Loucy (cell line): ENCODE results near the gene C17orf107.

ENCODE experiments used
- H2AFZ ChIP-seq: fragments of 200-600 bp; sonication (generic); 2 replicates; pipeline ENCODE4 v1.6.0; 2016; ENCODE audit warnings: antibody characterized with exemption, mild to moderate bottlenecking, low read length, moderate library complexity
- H3F3A ChIP-seq: fragments of 200-600 bp; 2 replicates; pipeline ENCODE4 v1.6.0; 2016; ENCODE audit warnings: antibody characterized with exemption, low read depth, mild to moderate bottlenecking
- H3K27me3 ChIP-seq: fragments of 200-600 bp; sonication (generic); 2 replicates; pipeline ENCODE4 v1.6.1; 2014; ENCODE audit warnings: low read length, mild to moderate bottlenecking; ENCODE audit not compliant: insufficient read depth, poor library complexity, severe bottlenecking
- H3K36me3 ChIP-seq: fragments of 200-600 bp; sonication (generic); 2 replicates; pipeline ENCODE4 v1.6.1; 2016; ENCODE audit warnings: low read length; ENCODE audit not compliant: insufficient read depth
- H3K4me1 ChIP-seq: fragments of 200-600 bp; sonication (generic); 2 replicates; pipeline ENCODE4 v1.5.1; 2014; ENCODE audit warnings: low read length, mild to moderate bottlenecking; ENCODE audit not compliant: insufficient read depth, poor library complexity, severe bottlenecking
- H3K4me2 ChIP-seq: fragments of 200-600 bp; sonication (generic); 2 replicates; pipeline ENCODE4 v1.6.0; 2014; ENCODE audit warnings: antibody characterized with exemption, low read length, low read depth, mild to moderate bottlenecking; ENCODE audit not compliant: poor library complexity, severe bottlenecking
- H3K4me3 ChIP-seq: fragments of 200-600 bp; sonication (generic); 2 replicates; pipeline ENCODE4 v1.5.1; 2014; ENCODE audit warnings: low read length, mild to moderate bottlenecking, mixed read lengths; ENCODE audit not compliant: poor library complexity, severe bottlenecking
- H3K79me2 ChIP-seq: fragments of 200-600 bp; sonication (generic); 2 replicates; pipeline ENCODE4 v1.6.1; 2014; ENCODE audit warnings: low read length; ENCODE audit not compliant: insufficient read depth
- H3K9ac ChIP-seq: fragments of 200-600 bp; sonication (generic); 2 replicates; pipeline ENCODE4 v1.6.0; 2014; ENCODE audit warnings: mild to moderate bottlenecking, low read depth, low read length, moderate library complexity; ENCODE audit not compliant: poor library complexity, severe bottlenecking
- H3K9me2 ChIP-seq: fragments of 200-600 bp; sonication (generic); replicated peaks from 2 replicates; pipeline ENCODE4 v1.6.1; 2016; ENCODE audit warnings: low read depth, low read length, mixed read lengths
- H3K9me3 ChIP-seq: fragments of 200-600 bp; sonication (generic); 2 replicates; pipeline ENCODE4 v1.6.1; 2014; ENCODE audit warnings: mild to moderate bottlenecking, antibody characterized with exemption, low read length, low read depth; ENCODE audit not compliant: insufficient read depth
- H4K20me1 ChIP-seq: fragments of 200-600 bp; sonication (generic); 2 replicates; pipeline ENCODE4 v1.6.0; 2014; ENCODE audit warnings: antibody characterized with exemption, low read length, mild to moderate bottlenecking; ENCODE audit not compliant: insufficient read depth, poor library complexity, severe bottlenecking
- CTCF ChIP-seq: fragments of 200-600 bp; sonication (generic); conservative IDR thresholded peaks from 2 replicates; pipeline ENCODE4 v1.5.1; 2014; ENCODE audit warnings: mild to moderate bottlenecking, antibody characterized with exemption, low read length
- EZH2phosphoT487 ChIP-seq: fragments of 200-600 bp; IDR thresholded peaks from 2 replicates; pipeline ENCODE4 v1.6.1; 2018; ENCODE audit warnings: antibody characterized with exemption, mild to moderate bottlenecking, moderate library complexity, borderline replicate concordance

The C17orf107 gene

GRCh38 chr17:4938688-4939545 lies 39.6 kb downstream of the C17orf107 start:
- H3F3A ChIP-seq: peaks cover 17% of the 10 kb centered on the region
- peak overlapping the region; percentile 67 for H2AFZ ChIP-seq
- H3K9me2 ChIP-seq: no peaks in the 10 kb centered on the region
- no peaks in the 10 kb centered on the region for H3K27me3 ChIP-seq
- H3K4me2 ChIP-seq: peak overlapping the region; percentile 98
- H3K4me1 ChIP-seq: peaks cover 69% of the 10 kb centered on the region
- peak overlapping the region; percentile 99 for H3K9ac ChIP-seq
- peaks cover 67% of the 10 kb centered on the region for H3K79me2 ChIP-seq
- TF ChIP-seq CTCF (no peak), EZH2phosphoT487 (no peak)
- no peaks in the 10 kb centered on the region for H3K9me3 ChIP-seq
- peaks cover 38% of the 10 kb centered on the region for H4K20me1 ChIP-seq
- H3K36me3 ChIP-seq: peaks cover 16% of the 10 kb centered on the region; the same call in 1 of the 2 replicates
- peak overlapping the region; percentile 90 for H3K4me3 ChIP-seq

- Histone ChIP-seq H3F3A (peaks cover 19% of the 10 kb centered on the region), H3K9me3 (no peaks in the 10 kb centered on the region), H3K4me1 (peaks cover 70% of the 10 kb centered on the region), H3K4me3 (peak overlapping the region; percentile 90), H3K36me3 (peaks cover 18% of the 10 kb centered on the region; the same call in 1 of the 2 replicates), H4K20me1 (peaks cover 41% of the 10 kb centered on the region), H3K9ac (peak overlapping the region; percentile 99), H3K4me2 (peak overlapping the region; percentile 98), H2AFZ (peak overlapping the region; percentile 67), H3K9me2 (no peaks in the 10 kb centered on the region), H3K79me2 (peaks cover 73% of the 10 kb centered on the region), H3K27me3 (no peaks in the 10 kb centered on the region)
- TF ChIP-seq CTCF (no peak), EZH2phosphoT487 (no peak)
These were observed 40.1 kb downstream of the C17orf107 start for GRCh38 chr17:4939546-4939795.

- peaks cover 72% of the 10 kb centered on the region for H3K4me1 ChIP-seq
- H3K27me3 ChIP-seq: no peaks in the 10 kb centered on the region
- H2AFZ ChIP-seq: peak within 1 kb of the TSS; percentile 67
- H4K20me1 ChIP-seq: peaks cover 46% of the 10 kb centered on the region
- peak within 1 kb of the TSS; percentile 98 for H3K4me2 ChIP-seq
- no peak for TF ChIP-seq CTCF
- no peak for TF ChIP-seq EZH2phosphoT487
- H3K9me3 ChIP-seq: no peaks in the 10 kb centered on the region
- peak within 1 kb of the TSS; percentile 90 for H3K4me3 ChIP-seq
- peaks cover 78% of the 10 kb centered on the region for H3K79me2 ChIP-seq
- H3K36me3 ChIP-seq: peaks cover 23% of the 10 kb centered on the region; the same call in 1 of the 2 replicates
- peak within 1 kb of the TSS; percentile 99 for H3K9ac ChIP-seq
- H3K9me2 ChIP-seq: no peaks in the 10 kb centered on the region
- peaks cover 22% of the 10 kb centered on the region for H3F3A ChIP-seq
These were observed 40.6 kb downstream of the C17orf107 start, which contains the start of the genes RNF167 and SLC25A11 for GRCh38 chr17:4939796-4940554. RNF167 (plus strand) TSS chr17:4940268; CDS start chr17:4940910, 642 bp downstream. SLC25A11 (minus strand) TSS chr17:4940046; CDS start chr17:4939910, 136 bp downstream.
